Measurements from ENCODE around the gene AKR1C1. TPM values are rescaled to one million over a fixed set of nuclear protein-coding genes. Genes with fewer than 3 reads are reported as not detected.

The AKR1C1 gene
- total RNA-seq, 1 experiment from 2014 or later: 0.31 TPM

- intact Hi-C loops (cut with micrococcal nuclease; ENCODE audit: unreplicated experiment) (no loop called here), in situ Hi-C loops (cut with HindIII; ENCODE audit: low pct_unique_long_range_greater_than_20kb, low sequenced_read_pairs) (no loop called here)
- ChIA-PET POLR2A (no interaction called here), CTCF (no interaction called here)
- H3K27me3 ChIP-seq (ENCODE audit: control insufficient read depth, insufficient read depth, low read length): no peaks in the 10 kb centered on the region
- no peaks in the 10 kb centered on the region for H3K9me3 ChIP-seq (ENCODE audit: control insufficient read depth, insufficient read depth, low read depth, low read length)
- no TSS peak for BruUV-seq (replicated peaks)
- TF ChIP-seq REST (IDR thresholded peaks at IDR 0.05; ENCODE audit: insufficient read depth in 1 of 2, low read depth in 2 of 2, low read length in 1 of 2) (no peak), CTCF (IDR thresholded peaks at IDR 0.05) (no peak), TCF7L2 (IDR thresholded peaks at IDR 0.05; ENCODE audit: low read depth, low read length) (no peak), SIN3A (IDR thresholded peaks at IDR 0.05; ENCODE audit: borderline replicate concordance, insufficient read depth, low read depth, low read length) (no peak), POLR2AphosphoS5 (IDR thresholded peaks at IDR 0.05; ENCODE audit: low read depth, low read length) (no peak)
- H3K27ac ChIP-seq (ENCODE audit: low read length): no peak overlapping the region
- no peak for ATAC-seq
- no peaks in the 10 kb centered on the region for H3K4me1 ChIP-seq (ENCODE audit: control insufficient read depth, insufficient read depth, low read length)
- no peak for DNase-seq (ENCODE audit: low read depth, low spot score)
- H3K36me3 ChIP-seq (ENCODE audit: control insufficient read depth, insufficient read depth, low read length): no peaks in the 10 kb centered on the region
- no peak overlapping the region for H3K4me3 ChIP-seq (ENCODE audit: low read depth in 2 of 2, low read length in 2 of 2)
These were observed 28.7 kb upstream of the AKR1C1 start for GRCh38 chr10:4934391-4934987.

- H3K4me3 ChIP-seq (ENCODE audit: low read depth in 2 of 2, low read length in 2 of 2): no peak overlapping the region
- ChIA-PET POLR2A (no interaction called here), CTCF (no interaction called here)
- BruUV-seq (replicated peaks): no TSS peak
- no peaks in the 10 kb centered on the region for H3K9me3 ChIP-seq (ENCODE audit: control insufficient read depth, insufficient read depth, low read depth, low read length)
- ATAC-seq (no peak), DNase-seq (ENCODE audit: low read depth, low spot score) (no peak)
- in situ Hi-C loops (cut with HindIII; ENCODE audit: low pct_unique_long_range_greater_than_20kb, low sequenced_read_pairs): no loop called here
- intact Hi-C loops (cut with micrococcal nuclease; ENCODE audit: unreplicated experiment): no loop called here
- no peaks in the 10 kb centered on the region for H3K27me3 ChIP-seq (ENCODE audit: control insufficient read depth, insufficient read depth, low read length)
- TF ChIP-seq CTCF (IDR thresholded peaks at IDR 0.05) (no peak), TCF7L2 (IDR thresholded peaks at IDR 0.05; ENCODE audit: low read depth, low read length) (no peak), REST (IDR thresholded peaks at IDR 0.05; ENCODE audit: insufficient read depth in 1 of 2, low read depth in 2 of 2, low read length in 1 of 2) (no peak), SIN3A (IDR thresholded peaks at IDR 0.05; ENCODE audit: borderline replicate concordance, insufficient read depth, low read depth, low read length) (no peak), POLR2AphosphoS5 (IDR thresholded peaks at IDR 0.05; ENCODE audit: low read depth, low read length) (no peak)
- no peaks in the 10 kb centered on the region for H3K36me3 ChIP-seq (ENCODE audit: control insufficient read depth, insufficient read depth, low read length)
- no peaks in the 10 kb centered on the region for H3K4me1 ChIP-seq (ENCODE audit: control insufficient read depth, insufficient read depth, low read length)
- no peak overlapping the region for H3K27ac ChIP-seq (ENCODE audit: low read length)
These were observed 25.9 kb upstream of the AKR1C1 start for GRCh38 chr10:4937346-4937745.

All from Panc1 (cell line).